Right renal cortex interstitium (tissue), 3 donors: ENCODE data around the gene CYLD. TPM values are rescaled to one million over a fixed set of nuclear protein-coding genes. Genes with fewer than 3 reads are reported as not detected.

Source experiments
- DNase-seq, 3 donors: peaks; one replicate each; pipeline ENCODE4 v3.0.0-alpha.2; 2013; ENCODE audit warnings: low read depth in 3 of 3, low spot score in 2 of 3
- polyA plus RNA-seq, 3 donors: library from polyadenylated mRNA; unstranded; fragments of 120-200 nt; gene quantifications; one replicate each; pipeline ENCODE4 v1.2.1, GENCODE V29; 2013; ENCODE audit not compliant: insufficient read length in 3 of 3

The CYLD gene
- polyA plus RNA-seq, 3 donors, result 22.7 to 29.3 (median 25.7) TPM

- no peak for DNase-seq
Observed at GRCh38 chr16:50774960-50775359, 33.1 kb downstream of the CYLD start.

GRCh38 chr16:50776037-50776436 is 34.2 kb downstream of the CYLD start:
- DNase-seq, result no peak

- DNase-seq, result no peak
Observed at GRCh38 chr16:50778284-50779163, 36.6 kb downstream of the CYLD start.

GRCh38 chr16:50781043-50781442 is 39.2 kb downstream of the CYLD start:
- DNase-seq, result no peak

- DNase-seq, result no peak
Observed at GRCh38 chr16:50781518-50781917, 39.6 kb downstream of the CYLD start.

- DNase-seq, result no peak
Observed at GRCh38 chr16:50789757-50790156, 47.9 kb downstream of the CYLD start.

GRCh38 chr16:50791522-50791921 is 49.6 kb downstream of the CYLD start:
- no peak for DNase-seq

GRCh38 chr16:50796829-50797228 is 54.9 kb downstream of the CYLD start:
- DNase-seq, result no peak

- DNase-seq, result no peak
Observed at GRCh38 chr16:50797456-50797855, 55.6 kb downstream of the CYLD start.

GRCh38 chr16:50800074-50800473 is 58.2 kb downstream of the CYLD start:
- DNase-seq, result no peak

GRCh38 chr16:50801036-50801435 is 59.1 kb downstream of the CYLD start:
- no peak for DNase-seq

- no peak for DNase-seq
Observed at GRCh38 chr16:50802000-50802399, 60.1 kb downstream of the CYLD start.

GRCh38 chr16:50802961-50803360 is 61.1 kb downstream of the CYLD start:
- DNase-seq, result no peak

GRCh38 chr16:50804290-50804907 is 62.5 kb downstream of the CYLD start:
- no peak for DNase-seq

- peak; percentile 89 to 95 (median 94) for DNase-seq
Observed at GRCh38 chr16:50806099-50807062, 64.5 kb downstream of the CYLD start.

GRCh38 chr16:50808929-50809538 is 67.1 kb downstream of the CYLD start:
- DNase-seq, result no peak

- DNase-seq, result no peak
Observed at GRCh38 chr16:50809561-50809960, 67.7 kb downstream of the CYLD start.

- no peak for DNase-seq
Observed at GRCh38 chr16:50810241-50810965, 68.5 kb downstream of the CYLD start.

GRCh38 chr16:50812046-50812445 is 70.2 kb downstream of the CYLD start:
- DNase-seq, result no peak
